SK-N-SH (cell line): Measurements from ENCODE around the gene KRT23. TPM values are rescaled to one million over a fixed set of nuclear protein-coding genes. Genes with fewer than 3 reads are reported as not detected.

Experiments
- CTCF ChIA-PET: fragments of 300-600, 350-600 bp; formaldehyde crosslinking; extraction: SDS; loops from one replicate; lab custom pipeline; 2021; lab: Yijun Ruan, JAX
- POLR2A ChIA-PET: fragments of 350-600 bp; sonication (Branson Sonifier 250); formaldehyde crosslinking; extraction: SDS; loops from one replicate; lab custom pipeline; 2020; ENCODE audit warnings: antibody characterized with exemption, inconsistent platforms; lab: Yijun Ruan, JAX
- DNase-seq: peaks from one replicate; pipeline ENCODE4 v3.0.0; 2012
- H2AFZ ChIP-seq: fragments of 200-600 bp; sonication (generic); 2 replicates; pipeline ENCODE4 v1.8.1; 2016; ENCODE audit warnings: antibody characterized with exemption, mild to moderate bottlenecking, low read depth
- H3F3A ChIP-seq: fragments of 200-600 bp; sonication (generic); replicated peaks from 2 replicates; pipeline ENCODE3; 2016; ENCODE audit warnings: antibody characterized with exemption, mild to moderate bottlenecking; ENCODE audit not compliant: insufficient read depth
- H3K27ac ChIP-seq, 2 experiments: fragments of 200-500 bp in 1 of 2; fragments of 200-600 bp in 1 of 2; sonication (Bioruptor generic) in 1 of 2; sonication (generic), shearing (Covaris generic) in 1 of 2; 2 replicates each; pipeline versions ENCODE4 v1.5.1 to v1.6.1; 2014 to 2016; ENCODE audit warnings: low read depth in 2 of 2, inconsistent platforms in 1 of 2, low read length in 1 of 2, mild to moderate bottlenecking in 1 of 2, mixed read lengths in 1 of 2
- H3K27me3 ChIP-seq: fragments of 200-600 bp; sonication (generic), shearing (Covaris generic); 2 replicates; pipeline ENCODE4 v1.6.1; 2016; ENCODE audit warnings: mixed run types; ENCODE audit not compliant: insufficient read depth
- H3K36me3 ChIP-seq, 2 experiments: fragments of 200-500 bp in 1 of 2; fragments of 200-600 bp in 1 of 2; sonication (Bioruptor generic) in 1 of 2; sonication (generic) in 1 of 2; replicated peaks in 1 of 2; 2 replicates each; pipeline versions ENCODE3 to v1.5.1; 2014 to 2016; ENCODE audit warnings: low read length in 1 of 2, mild to moderate bottlenecking in 1 of 2; ENCODE audit not compliant: insufficient read depth in 2 of 2, control insufficient read depth in 1 of 2
- H3K4me1 ChIP-seq, 2 experiments: fragments of 200-500 bp in 1 of 2; fragments of 200-600 bp in 1 of 2; sonication (Bioruptor generic) in 1 of 2; sonication (generic), shearing (Covaris generic) in 1 of 2; 2 replicates each; pipeline versions ENCODE4 v1.5.1 to v1.6.1; 2014 to 2016; ENCODE audit warnings: low read depth in 1 of 2, low read length in 1 of 2, mixed run types in 1 of 2; ENCODE audit not compliant: insufficient read depth in 2 of 2, control insufficient read depth in 1 of 2
- H3K4me2 ChIP-seq: fragments of 200-600 bp; sonication (generic), shearing (Covaris generic); 2 replicates; pipeline ENCODE4 v1.6.1; 2017; ENCODE audit warnings: mixed run types
- H3K4me3 ChIP-seq, 2 experiments: fragments of 200-500 bp in 1 of 2; fragments of 200-600 bp in 1 of 2; sonication (Bioruptor generic) in 1 of 2; sonication (generic), shearing (Covaris generic) in 1 of 2; 2 replicates each; pipeline versions ENCODE4 v1.5.1 to v1.8.1; 2014 to 2016; ENCODE audit warnings: low read depth in 2 of 2, inconsistent platforms in 1 of 2, low read length in 1 of 2, mild to moderate bottlenecking in 1 of 2, mixed read lengths in 1 of 2, moderate library complexity in 1 of 2
- H3K79me2 ChIP-seq: fragments of 200-600 bp; sonication (generic); 2 replicates; pipeline ENCODE4 v1.8.1; 2017; ENCODE audit warnings: mild to moderate bottlenecking; ENCODE audit not compliant: insufficient read depth
- H3K9ac ChIP-seq: fragments of 200-600 bp; sonication (generic); 2 replicates; pipeline ENCODE4 v1.6.1; 2017; ENCODE audit warnings: mixed run types
- H3K9me2 ChIP-seq: fragments of 200-600 bp; sonication (generic); 2 replicates; pipeline ENCODE4 v1.6.1; 2017; ENCODE audit warnings: mixed run types
- H3K9me3 ChIP-seq: fragments of 200-600 bp; sonication (generic); 2 replicates; pipeline ENCODE4 v1.6.1; 2017; ENCODE audit warnings: mixed run types, mild to moderate bottlenecking, moderate library complexity
- H4K20me1 ChIP-seq: fragments of 200-600 bp; sonication (generic); 2 replicates; pipeline ENCODE4 v1.6.1; 2017; ENCODE audit warnings: mild to moderate bottlenecking, mixed run types; ENCODE audit not compliant: insufficient read depth
- ELF1 ChIP-seq: IDR thresholded peaks from 2 replicates; pipeline ENCODE4 v1.4.0; 2012
- EZH2phosphoT487 ChIP-seq: fragments of 200-600 bp; sonication (generic); IDR thresholded peaks from 2 replicates; pipeline ENCODE4 v1.6.1; 2017; ENCODE audit warnings: low read depth, mixed run types, mild to moderate bottlenecking, antibody characterized with exemption, moderate library complexity, borderline replicate concordance
- FOXJ3 ChIP-seq: sonication (generic); formaldehyde crosslinking; IDR thresholded peaks from 2 replicates; pipeline ENCODE4 v1.5.1; 2020; ENCODE audit warnings: mild to moderate bottlenecking, missing genetic modification reagents
- GABPA ChIP-seq: IDR thresholded peaks from 2 replicates; pipeline ENCODE4 v1.4.0; 2012; ENCODE audit warnings: low read depth, mild to moderate bottlenecking
- GATA2 ChIP-seq: sonication (generic); formaldehyde crosslinking; IDR thresholded peaks from 2 replicates; pipeline ENCODE4 v1.5.0; 2020; ENCODE audit warnings: mild to moderate bottlenecking, missing genetic modification reagents
- JUND ChIP-seq: IDR thresholded peaks from 2 replicates; pipeline ENCODE4 v1.4.0; 2012
- MEF2A ChIP-seq: IDR thresholded peaks from 2 replicates; pipeline ENCODE4 v1.4.0; 2012; ENCODE audit warnings: low read depth, borderline replicate concordance
- MXI1 ChIP-seq: IDR thresholded peaks from 2 replicates; pipeline ENCODE4 v1.6.1; 2012; ENCODE audit warnings: mild to moderate bottlenecking, low read depth, low read length, improper control_type of control experiment
- NFIC ChIP-seq: IDR thresholded peaks from 2 replicates; pipeline ENCODE4 v1.4.0; 2012; ENCODE audit warnings: borderline replicate concordance
- PBX3 ChIP-seq: IDR thresholded peaks from 2 replicates; pipeline ENCODE4; 2012
- POLR2AphosphoS5 ChIP-seq: IDR thresholded peaks from 2 replicates; pipeline ENCODE4 v1.6.1; 2012; ENCODE audit warnings: low read depth, low read length
- RCOR1 ChIP-seq: fragments of 150-350 bp; IDR thresholded peaks from 2 replicates; pipeline ENCODE4 v1.6.1; 2017; ENCODE audit warnings: antibody characterized with exemption, low read length
- REST ChIP-seq: IDR thresholded peaks from 2 replicates; pipeline ENCODE4 v1.6.1; 2012; ENCODE audit warnings: mild to moderate bottlenecking, low read depth, low read length, moderate library complexity
- RFX5 ChIP-seq: IDR thresholded peaks from 2 replicates; pipeline ENCODE4 v1.6.1; 2012; ENCODE audit warnings: mild to moderate bottlenecking, improper control_type of control experiment, low read length
- RXRA ChIP-seq: IDR thresholded peaks from 2 replicates; pipeline ENCODE4 v1.4.0; 2012; ENCODE audit warnings: low read depth, mild to moderate bottlenecking, borderline replicate concordance
- SIN3A ChIP-seq: IDR thresholded peaks from 2 replicates; pipeline ENCODE4 v1.6.1; 2012; ENCODE audit warnings: low read depth, mild to moderate bottlenecking, low read length, moderate library complexity, borderline replicate concordance
- TEAD4 ChIP-seq: IDR thresholded peaks from 2 replicates; pipeline ENCODE4 v1.4.0; 2012; ENCODE audit warnings: mild to moderate bottlenecking, borderline replicate concordance; ENCODE audit not compliant: insufficient read depth
- USF2 ChIP-seq: fragments of 150-350 bp; IDR thresholded peaks from 2 replicates; pipeline ENCODE4 v1.6.1; 2017; ENCODE audit warnings: antibody characterized with exemption, low read length, low read depth, borderline replicate concordance
- YY1 ChIP-seq: IDR thresholded peaks from 2 replicates; pipeline ENCODE4 v1.4.0; 2012; ENCODE audit warnings: low read depth, mild to moderate bottlenecking
- WGBS: methylation state at CpG from one replicate; pipeline ENCODE4 v1.1.6; 2017; ENCODE audit warnings: low lambda C conversion rate; 5-methylcytosine and 5-hydroxymethylcytosine counted together
- polyA plus RNA-seq, 3 experiments: library from polyadenylated mRNA; depleted of rRNA; stranded (reverse); fragments of >200 nt; gene quantifications; 2 replicates each; pipeline ENCODE4 v1.2.3, GENCODE V29; 2012

Gene KRT23
- polyA plus RNA-seq, 1 of the 3 experiments (the other 2 are of a cell fraction) = not detected

GRCh38 chr17:40962059-40962561 lies 24.7 kb upstream of the KRT23 start:
- Histone ChIP-seq H3K9me2 (no peaks in the 10 kb centered on the region), H3K27ac (no peak overlapping the region), H3K4me2 (no peak overlapping the region), H2AFZ (no peak overlapping the region), H3K79me2 (no peaks in the 10 kb centered on the region), H3K4me1 (peaks cover 0 to 5% of the 10 kb centered on the region in 2 experiments; a peak in 1 of 4 replicates), H3K27me3 (no peaks in the 10 kb centered on the region), H3K9ac (no peak overlapping the region), H4K20me1 (no peaks in the 10 kb centered on the region), H3K36me3 (no peaks in the 10 kb centered on the region), H3F3A (no peaks in the 10 kb centered on the region), H3K9me3 (no peaks in the 10 kb centered on the region), H3K4me3 (no peak overlapping the region)
- ChIA-PET CTCF (interaction anchor here (1.3 kb wide), 1 partner anchor 587 kb away, joined by 5 read pairs; no protein-coding TSS in a partner anchor), POLR2A (no interaction called here)
- TF ChIP-seq POLR2AphosphoS5 = no peak
- TF ChIP-seq FOXJ3 (CRISPR knock-in tag) = no peak
- no peak for TF ChIP-seq MXI1
- no peak for TF ChIP-seq MEF2A
- no peak for TF ChIP-seq SIN3A
- no peak for TF ChIP-seq TEAD4
- no peak for TF ChIP-seq JUND
- TF ChIP-seq EZH2phosphoT487 = no peak
- no peak for TF ChIP-seq PBX3
- no peak for TF ChIP-seq RFX5
- no peak for TF ChIP-seq USF2
- no peak for TF ChIP-seq NFIC
- WGBS = 9% methylated on average over 4 of the region's 4 CpGs
- no peak for DNase-seq

- no peaks in the 10 kb centered on the region for H3K9me3 ChIP-seq
- CTCF ChIA-PET = interaction anchor here (1.3 kb wide), 1 partner anchor 587 kb away, joined by 5 read pairs; no protein-coding TSS in a partner anchor
- peaks cover 0 to 5% of the 10 kb centered on the region in 2 experiments; a peak in 1 of 4 replicates for H3K4me1 ChIP-seq
- no peaks in the 10 kb centered on the region for H3K79me2 ChIP-seq
- H3F3A ChIP-seq = no peaks in the 10 kb centered on the region
- H3K27me3 ChIP-seq = no peaks in the 10 kb centered on the region
- no peak overlapping the region for H3K4me2 ChIP-seq
- POLR2A ChIA-PET = no interaction called here
- H4K20me1 ChIP-seq = no peaks in the 10 kb centered on the region
- no peak overlapping the region for H3K4me3 ChIP-seq
- H3K9ac ChIP-seq = no peak overlapping the region
- no peak for DNase-seq
- H2AFZ ChIP-seq = no peak overlapping the region
- H3K36me3 ChIP-seq = no peaks in the 10 kb centered on the region
- no peak for TF ChIP-seq RXRA
- TF ChIP-seq JUND = no peak
- no peak for TF ChIP-seq YY1
- TF ChIP-seq RFX5 = no peak
- TF ChIP-seq REST = no peak
- no peak for TF ChIP-seq USF2
- no peak for TF ChIP-seq GABPA
- TF ChIP-seq GATA2 (CRISPR knock-in tag) = no peak
- TF ChIP-seq RCOR1 = no peak
- no peak for TF ChIP-seq ELF1
- no peak overlapping the region for H3K27ac ChIP-seq
- no peaks in the 10 kb centered on the region for H3K9me2 ChIP-seq
- WGBS = 11% methylated on average over 1 of the region's 1 CpG
Observed at GRCh38 chr17:40961591-40961990, 24.1 kb upstream of the KRT23 start.
